Measurements from ENCODE around the gene EGR1.

Gene EGR1

GRCh38 chr5:138450971-138451370, 14.3 kb upstream of the EGR1 start:
- H3K4me3 ChIP-seq (ENCODE audit: low read depth in 1 of 2, low read length in 1 of 2), result no peak overlapping the region
- no peaks in the 10 kb centered on the region for H3K36me3 ChIP-seq
- TF ChIP-seq, protein P1, sequence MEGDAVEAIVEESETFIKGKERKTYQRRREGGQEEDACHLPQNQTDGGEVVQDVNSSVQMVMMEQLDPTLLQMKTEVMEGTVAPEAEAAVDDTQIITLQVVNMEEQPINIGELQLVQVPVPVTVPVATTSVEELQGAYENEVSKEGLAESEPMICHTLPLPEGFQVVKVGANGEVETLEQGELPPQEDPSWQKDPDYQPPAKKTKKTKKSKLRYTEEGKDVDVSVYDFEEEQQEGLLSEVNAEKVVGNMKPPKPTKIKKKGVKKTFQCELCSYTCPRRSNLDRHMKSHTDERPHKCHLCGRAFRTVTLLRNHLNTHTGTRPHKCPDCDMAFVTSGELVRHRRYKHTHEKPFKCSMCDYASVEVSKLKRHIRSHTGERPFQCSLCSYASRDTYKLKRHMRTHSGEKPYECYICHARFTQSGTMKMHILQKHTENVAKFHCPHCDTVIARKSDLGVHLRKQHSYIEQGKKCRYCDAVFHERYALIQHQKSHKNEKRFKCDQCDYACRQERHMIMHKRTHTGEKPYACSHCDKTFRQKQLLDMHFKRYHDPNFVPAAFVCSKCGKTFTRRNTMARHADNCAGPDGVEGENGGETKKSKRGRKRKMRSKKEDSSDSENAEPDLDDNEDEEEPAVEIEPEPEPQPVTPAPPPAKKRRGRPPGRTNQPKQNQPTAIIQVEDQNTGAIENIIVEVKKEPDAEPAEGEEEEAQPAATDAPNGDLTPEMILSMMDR (IDR thresholded peaks at IDR 0.05), result no peak
- H3K4me1 ChIP-seq (ENCODE audit: control insufficient read depth in 1 of 2, insufficient read depth in 1 of 2, low read depth in 1 of 2, low read length in 1 of 2), result peaks cover 0 to 5% of the 10 kb centered on the region in 2 experiments
- H3K9me3 ChIP-seq, result no peaks in the 10 kb centered on the region
- H3K27me3 ChIP-seq, result no peaks in the 10 kb centered on the region
- H3K27ac ChIP-seq, result no peak overlapping the region

GRCh38 chr5:138452720-138453119, 12.6 kb upstream of the EGR1 start:
- no peaks in the 10 kb centered on the region for H3K9me3 ChIP-seq
- H3K4me1 ChIP-seq (ENCODE audit: control insufficient read depth in 1 of 2, insufficient read depth in 1 of 2, low read depth in 1 of 2, low read length in 1 of 2), result peaks cover 0 to 5% of the 10 kb centered on the region in 2 experiments
- H3K27me3 ChIP-seq, result no peaks in the 10 kb centered on the region
- TF ChIP-seq, protein P1 (IDR thresholded peaks at IDR 0.05), result no peak
- H3K4me3 ChIP-seq (ENCODE audit: low read depth in 1 of 2, low read length in 1 of 2), result no peak overlapping the region
- no peak overlapping the region for H3K27ac ChIP-seq
- no peaks in the 10 kb centered on the region for H3K36me3 ChIP-seq

- TF ChIP-seq, protein P1 (IDR thresholded peaks at IDR 0.05), result no peak
- no peaks in the 10 kb centered on the region for H3K9me3 ChIP-seq
- H3K4me1 ChIP-seq (ENCODE audit: control insufficient read depth in 1 of 2, insufficient read depth in 1 of 2, low read depth in 1 of 2, low read length in 1 of 2), result peaks cover 3 to 5% of the 10 kb centered on the region in 2 experiments
- H3K36me3 ChIP-seq, result no peaks in the 10 kb centered on the region
- no peak overlapping the region for H3K4me3 ChIP-seq (ENCODE audit: low read depth in 1 of 2, low read length in 1 of 2)
- H3K27ac ChIP-seq, result no peak overlapping the region
- no peaks in the 10 kb centered on the region for H3K27me3 ChIP-seq
Observed at GRCh38 chr5:138453590-138453989, 11.7 kb upstream of the EGR1 start.

DNA sequence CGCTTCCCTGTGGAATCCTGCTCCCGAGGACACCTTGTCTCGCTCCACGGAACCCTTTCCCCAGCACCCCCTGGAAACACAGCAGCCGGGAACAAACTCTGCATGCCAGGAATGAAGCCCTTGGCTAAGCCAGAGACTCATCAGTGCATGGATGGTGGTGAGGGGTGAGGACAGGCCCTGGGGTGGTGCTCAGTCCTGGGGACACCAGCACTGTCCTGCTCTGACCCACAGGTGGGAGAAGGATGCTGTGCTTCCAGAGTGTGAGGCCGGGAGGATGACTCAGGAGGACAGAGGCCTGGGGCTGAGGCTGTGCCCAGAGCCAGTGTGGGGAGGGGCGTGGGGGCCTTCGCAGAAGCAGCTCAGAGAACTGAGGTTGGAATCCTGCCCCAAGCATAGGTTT, 11.2 kb upstream of the EGR1 start:
- H3K9me3 ChIP-seq, result no peaks in the 10 kb centered on the region
- H3K36me3 ChIP-seq, result no peaks in the 10 kb centered on the region
- TF ChIP-seq, protein P1 (IDR thresholded peaks at IDR 0.05), result no peak

GRCh38 chr5:138455232-138455930, 9.9 kb upstream of the EGR1 start:
- H3K4me1 ChIP-seq (ENCODE audit: control insufficient read depth in 1 of 2, insufficient read depth in 1 of 2, low read depth in 1 of 2, low read length in 1 of 2), result peaks cover 0 to 4% of the 10 kb centered on the region in 2 experiments
- H3K27me3 ChIP-seq, result no peaks in the 10 kb centered on the region
- no peak overlapping the region for H3K27ac ChIP-seq
- TF ChIP-seq, protein P1 (IDR thresholded peaks at IDR 0.05), result no peak
- no peaks in the 10 kb centered on the region for H3K9me3 ChIP-seq
- no peak overlapping the region for H3K4me3 ChIP-seq (ENCODE audit: low read depth in 1 of 2, low read length in 1 of 2)
- H3K36me3 ChIP-seq, result no peaks in the 10 kb centered on the region

More for the DNA sequence above, 11.2 kb upstream of the EGR1 start:
- H3K4me3 ChIP-seq (ENCODE audit: low read depth in 1 of 2, low read length in 1 of 2), result no peak overlapping the region
- no peak overlapping the region for H3K27ac ChIP-seq
- H3K27me3 ChIP-seq, result no peaks in the 10 kb centered on the region
- peaks cover 4 to 5% of the 10 kb centered on the region in 2 experiments for H3K4me1 ChIP-seq (ENCODE audit: control insufficient read depth in 1 of 2, insufficient read depth in 1 of 2, low read depth in 1 of 2, low read length in 1 of 2)

All from neutrophil (primary cell).